Measurements from ENCODE around the gene TMPRSS11F. TPM values are rescaled to one million over a fixed set of nuclear protein-coding genes. Genes with fewer than 3 reads are reported as not detected.

Gene TMPRSS11F
- total RNA-seq, 1 donor from 2014 or later = not detected

DNA sequence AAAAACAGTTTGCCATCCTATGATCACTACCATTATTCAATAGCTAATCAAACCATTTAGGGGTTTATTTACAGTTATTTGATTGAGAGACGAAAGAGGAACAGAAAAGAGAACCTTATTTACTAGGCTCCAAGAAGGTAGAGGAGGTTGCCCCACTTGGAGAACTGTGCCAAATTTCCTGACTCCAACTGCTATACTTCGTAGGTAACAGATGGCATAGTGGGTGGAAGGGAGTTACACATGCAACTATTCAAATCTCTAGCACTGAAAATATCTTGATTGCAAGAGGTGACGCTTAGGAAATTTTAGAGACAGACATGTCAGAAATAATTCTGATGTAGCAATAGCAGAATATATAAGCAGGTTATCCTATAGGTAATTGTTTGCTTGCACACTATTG is 38.0 kb upstream of the TMPRSS11F start:
- no peak overlapping the region for H3K4me3 Mint-ChIP-seq (ENCODE audit: unreplicated experiment)
- no peak overlapping the region for H3K27ac Mint-ChIP-seq (ENCODE audit: unreplicated experiment)
- peaks cover 26% of the 10 kb centered on the region for H3K27me3 Mint-ChIP-seq (ENCODE audit: low read depth)
- no peaks in the 10 kb centered on the region for H3K36me3 Mint-ChIP-seq (ENCODE audit: low read depth)
- no peaks in the 10 kb centered on the region for H3K9me3 Mint-ChIP-seq (ENCODE audit: low read depth)
- TF ChIP-seq, protein P1, sequence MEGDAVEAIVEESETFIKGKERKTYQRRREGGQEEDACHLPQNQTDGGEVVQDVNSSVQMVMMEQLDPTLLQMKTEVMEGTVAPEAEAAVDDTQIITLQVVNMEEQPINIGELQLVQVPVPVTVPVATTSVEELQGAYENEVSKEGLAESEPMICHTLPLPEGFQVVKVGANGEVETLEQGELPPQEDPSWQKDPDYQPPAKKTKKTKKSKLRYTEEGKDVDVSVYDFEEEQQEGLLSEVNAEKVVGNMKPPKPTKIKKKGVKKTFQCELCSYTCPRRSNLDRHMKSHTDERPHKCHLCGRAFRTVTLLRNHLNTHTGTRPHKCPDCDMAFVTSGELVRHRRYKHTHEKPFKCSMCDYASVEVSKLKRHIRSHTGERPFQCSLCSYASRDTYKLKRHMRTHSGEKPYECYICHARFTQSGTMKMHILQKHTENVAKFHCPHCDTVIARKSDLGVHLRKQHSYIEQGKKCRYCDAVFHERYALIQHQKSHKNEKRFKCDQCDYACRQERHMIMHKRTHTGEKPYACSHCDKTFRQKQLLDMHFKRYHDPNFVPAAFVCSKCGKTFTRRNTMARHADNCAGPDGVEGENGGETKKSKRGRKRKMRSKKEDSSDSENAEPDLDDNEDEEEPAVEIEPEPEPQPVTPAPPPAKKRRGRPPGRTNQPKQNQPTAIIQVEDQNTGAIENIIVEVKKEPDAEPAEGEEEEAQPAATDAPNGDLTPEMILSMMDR (IDR thresholded peaks at IDR 0.05) = no peak
- H3K4me1 Mint-ChIP-seq (ENCODE audit: low read depth) = no peaks in the 10 kb centered on the region
- DNase-seq (ENCODE audit: low spot score) = no peak

DNA sequence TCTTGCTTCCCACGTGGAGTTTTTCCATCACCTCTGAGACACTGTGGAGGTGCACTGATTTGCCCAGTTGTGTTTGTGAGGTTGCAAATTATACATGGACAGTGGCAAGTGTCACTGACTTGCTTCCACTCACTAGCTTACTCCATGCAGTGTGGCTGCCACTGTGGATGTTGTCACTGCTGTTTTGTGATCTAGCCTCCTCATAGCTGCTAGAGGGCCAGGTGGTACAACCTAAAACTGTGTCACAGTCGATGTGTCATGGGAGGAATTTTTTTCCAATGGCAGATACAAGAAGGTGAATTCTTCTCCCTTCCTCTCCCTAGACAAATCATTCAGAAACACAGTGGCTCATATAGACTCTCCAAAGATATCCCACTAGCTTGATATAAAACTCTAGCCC is 37.5 kb upstream of the TMPRSS11F start:
- H3K9me3 Mint-ChIP-seq (ENCODE audit: low read depth) = no peaks in the 10 kb centered on the region

DNA sequence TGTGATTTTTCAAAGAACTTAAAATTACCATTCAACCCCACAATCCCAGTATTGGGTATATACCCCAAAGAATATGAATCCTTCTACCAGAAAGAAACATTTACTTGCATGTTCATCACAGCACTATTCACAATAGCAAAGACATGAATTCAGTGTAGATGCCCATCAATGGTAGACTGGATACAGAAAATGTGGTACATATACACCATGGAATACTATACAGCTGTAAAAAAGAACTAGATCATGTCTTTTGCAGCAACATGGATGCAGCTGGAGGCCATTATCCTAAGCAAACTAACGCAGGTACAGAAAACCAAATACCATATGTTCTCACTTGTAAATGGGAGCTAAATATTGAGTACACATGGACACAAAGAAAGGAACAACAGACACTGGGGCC is 34.1 kb upstream of the TMPRSS11F start:
- H3K9me3 Mint-ChIP-seq (ENCODE audit: low read depth) = no peaks in the 10 kb centered on the region

More for the DNA sequence above, 37.5 kb upstream of the TMPRSS11F start:
- Mint-ChIP-seq H3K4me3 (ENCODE audit: unreplicated experiment) (no peak overlapping the region), H3K27ac (ENCODE audit: unreplicated experiment) (no peak overlapping the region), H3K4me1 (ENCODE audit: low read depth) (no peaks in the 10 kb centered on the region), H3K27me3 (ENCODE audit: low read depth) (peaks cover 22% of the 10 kb centered on the region), H3K36me3 (ENCODE audit: low read depth) (no peaks in the 10 kb centered on the region)
- no peak for DNase-seq (ENCODE audit: low spot score)
- TF ChIP-seq, protein P1 (IDR thresholded peaks at IDR 0.05) = no peak

DNA sequence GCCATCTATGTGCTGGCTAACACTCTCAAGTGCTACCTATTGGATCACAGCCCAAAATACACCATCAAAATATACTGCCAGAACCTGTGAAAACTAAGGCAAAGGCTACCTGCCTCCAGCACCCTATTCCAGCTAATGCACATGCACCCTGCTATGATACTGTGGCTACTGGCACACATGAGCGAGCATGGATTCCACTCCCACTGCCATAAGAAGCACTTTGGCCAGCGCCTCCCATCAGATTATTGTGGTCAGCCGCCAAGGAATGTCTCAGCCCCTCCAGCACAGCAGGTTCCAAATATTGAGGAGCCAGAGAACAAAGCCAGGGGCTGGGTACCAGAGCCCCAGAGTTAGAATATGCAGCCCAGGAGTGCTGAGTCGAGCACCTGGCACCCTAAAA is 32.5 kb upstream of the TMPRSS11F start:
- H3K4me1 Mint-ChIP-seq (ENCODE audit: low read depth) = no peaks in the 10 kb centered on the region
- no peak for DNase-seq (ENCODE audit: low spot score)
- peaks cover 5% of the 10 kb centered on the region for H3K27me3 Mint-ChIP-seq (ENCODE audit: low read depth)
- no peak overlapping the region for H3K4me3 Mint-ChIP-seq (ENCODE audit: unreplicated experiment)
- H3K9me3 Mint-ChIP-seq (ENCODE audit: low read depth) = no peaks in the 10 kb centered on the region
- TF ChIP-seq, protein P1 (IDR thresholded peaks at IDR 0.05) = no peak
- no peaks in the 10 kb centered on the region for H3K36me3 Mint-ChIP-seq (ENCODE audit: low read depth)
- H3K27ac Mint-ChIP-seq (ENCODE audit: unreplicated experiment) = no peak overlapping the region

More for the DNA sequence above, 34.1 kb upstream of the TMPRSS11F start:
- DNase-seq (ENCODE audit: low spot score) = no peak
- Mint-ChIP-seq H3K27me3 (ENCODE audit: low read depth) (peaks cover 12% of the 10 kb centered on the region), H3K27ac (ENCODE audit: unreplicated experiment) (no peak overlapping the region), H3K4me1 (ENCODE audit: low read depth) (no peaks in the 10 kb centered on the region), H3K36me3 (ENCODE audit: low read depth) (no peaks in the 10 kb centered on the region), H3K4me3 (ENCODE audit: unreplicated experiment) (no peak overlapping the region)
- TF ChIP-seq, protein P1 (IDR thresholded peaks at IDR 0.05) = no peak

DNA sequence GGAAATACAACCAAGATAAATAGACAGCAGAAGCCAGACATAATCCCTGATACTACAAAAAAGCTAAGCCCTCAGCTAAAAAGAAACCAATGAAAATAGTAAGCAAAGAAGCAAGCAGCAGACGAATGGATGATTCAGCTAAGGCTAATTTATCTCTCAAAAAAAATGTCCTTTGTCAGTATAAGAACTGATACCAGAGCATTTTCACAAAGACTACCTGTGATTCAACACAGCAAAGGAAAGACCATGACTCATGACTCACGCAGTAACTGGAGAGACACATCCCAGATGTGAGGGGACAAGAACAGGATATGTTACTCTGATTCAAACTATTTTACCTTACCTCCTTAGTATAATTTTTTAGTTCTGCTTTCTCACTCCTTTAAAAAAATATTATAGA is 22.7 kb upstream of the TMPRSS11F start:
- TF ChIP-seq, protein P1 (IDR thresholded peaks at IDR 0.05) = no peak
- no peak overlapping the region for H3K27ac Mint-ChIP-seq (ENCODE audit: unreplicated experiment)
- no peaks in the 10 kb centered on the region for H3K27me3 Mint-ChIP-seq (ENCODE audit: low read depth)
- no peaks in the 10 kb centered on the region for H3K4me1 Mint-ChIP-seq (ENCODE audit: low read depth)
- H3K36me3 Mint-ChIP-seq (ENCODE audit: low read depth) = no peaks in the 10 kb centered on the region
- no peak for DNase-seq (ENCODE audit: low spot score)
- H3K4me3 Mint-ChIP-seq (ENCODE audit: unreplicated experiment) = no peak overlapping the region
- peaks cover 6% of the 10 kb centered on the region for H3K9me3 Mint-ChIP-seq (ENCODE audit: low read depth)
